SU-DHL-6 (cell line): ENCODE data around the gene MPEG1.

Experiments
- H2AFZ ChIP-seq: fragments of 200-600 bp; sonication (generic); 2 replicates; pipeline ENCODE4 v1.6.1; 2014; ENCODE audit warnings: low read depth, mild to moderate bottlenecking, moderate library complexity, mixed read lengths, antibody characterized with exemption, low read length; ENCODE audit not compliant: severe bottlenecking
- H3F3A ChIP-seq: fragments of 200-600 bp; shearing (Covaris generic); 2 replicates; pipeline ENCODE4 v1.6.0; 2016; ENCODE audit warnings: antibody characterized with exemption, mild to moderate bottlenecking; ENCODE audit not compliant: insufficient read depth
- H3K27ac ChIP-seq: fragments of 200-600 bp; sonication (generic); 2 replicates; pipeline ENCODE4 v1.5.1; 2016; ENCODE audit warnings: low read depth, mild to moderate bottlenecking, low read length, moderate library complexity, mixed read lengths
- H3K27me3 ChIP-seq: fragments of 200-600 bp; sonication (generic), shearing (Covaris generic); 2 replicates; pipeline ENCODE4 v1.6.0; 2014; ENCODE audit warnings: mild to moderate bottlenecking, low read length
- H3K36me3 ChIP-seq: fragments of 200-600 bp; sonication (generic); 2 replicates; pipeline ENCODE4 v1.6.1; 2014; ENCODE audit warnings: mild to moderate bottlenecking, low read length, mixed read lengths
- H3K4me2 ChIP-seq: fragments of 300-600, 200-600 bp; shearing (Covaris generic), sonication (generic); 2 replicates; pipeline ENCODE4 v1.6.0; 2014; ENCODE audit warnings: low read length, low read depth, mild to moderate bottlenecking; ENCODE audit not compliant: poor library complexity, severe bottlenecking
- H3K4me3 ChIP-seq: fragments of 200-600 bp; sonication (generic); 2 replicates; pipeline ENCODE4 v1.5.1; 2014; ENCODE audit warnings: antibody characterized with exemption, low read length, mild to moderate bottlenecking, mixed read lengths; ENCODE audit not compliant: insufficient read depth, poor library complexity, severe bottlenecking
- H3K79me2 ChIP-seq: fragments of 200-600 bp; sonication (generic); 2 replicates; pipeline ENCODE4 v1.6.1; 2014; ENCODE audit warnings: mild to moderate bottlenecking, low read length, moderate library complexity; ENCODE audit not compliant: insufficient read depth
- H3K9ac ChIP-seq: fragments of 200-600 bp; sonication (generic); 2 replicates; pipeline ENCODE4 v1.7.0; 2014; ENCODE audit warnings: mild to moderate bottlenecking, low read length
- H3K9me2 ChIP-seq: fragments of 200-600 bp; sonication (generic); replicated peaks from 2 replicates; pipeline ENCODE4 v1.6.1; 2014; ENCODE audit warnings: low read length; ENCODE audit not compliant: insufficient read depth
- H3K9me3 ChIP-seq: fragments of 200-600 bp; sonication (generic); 2 replicates; pipeline ENCODE4 v1.6.1; 2014; ENCODE audit warnings: low read length, mixed read lengths; ENCODE audit not compliant: insufficient read depth
- H4K20me1 ChIP-seq: fragments of 200-600 bp; sonication (generic); 2 replicates; pipeline ENCODE4 v1.6.1; 2014; ENCODE audit warnings: low read depth, mild to moderate bottlenecking, antibody characterized with exemption, low read length, moderate library complexity, mixed read lengths
- CTCF ChIP-seq: fragments of 200-600 bp; sonication (generic); IDR thresholded peaks from one replicate; pipeline ENCODE4 v1.5.1; 2017; ENCODE audit warnings: antibody characterized with exemption, mild to moderate bottlenecking, low read length, moderate library complexity; ENCODE audit not compliant: insufficient read depth, poor library complexity, severe bottlenecking
- EZH2phosphoT487 ChIP-seq: fragments of 200-600 bp; sonication (generic), shearing (Covaris generic); conservative IDR thresholded peaks from 2 replicates; pipeline ENCODE4 v1.6.1; 2018; ENCODE audit warnings: mild to moderate bottlenecking, antibody characterized with exemption, low read length, moderate library complexity, mixed read lengths

MPEG1 gene

GRCh38 chr11:59219836-59220235, 7.1 kb upstream of the MPEG1 start:
- Histone ChIP-seq H3K9me2 (no peaks in the 10 kb centered on the region), H3K36me3 (no peaks in the 10 kb centered on the region), H4K20me1 (no peaks in the 10 kb centered on the region), H2AFZ (no peak overlapping the region), H3K9me3 (no peaks in the 10 kb centered on the region), H3K4me3 (no peak overlapping the region), H3K79me2 (no peaks in the 10 kb centered on the region), H3K27ac (no peak overlapping the region), H3K4me2 (no peak overlapping the region), H3F3A (no peaks in the 10 kb centered on the region), H3K9ac (no peak overlapping the region), H3K27me3 (no peaks in the 10 kb centered on the region)
- no peak for TF ChIP-seq CTCF
- no peak for TF ChIP-seq EZH2phosphoT487

DNA sequence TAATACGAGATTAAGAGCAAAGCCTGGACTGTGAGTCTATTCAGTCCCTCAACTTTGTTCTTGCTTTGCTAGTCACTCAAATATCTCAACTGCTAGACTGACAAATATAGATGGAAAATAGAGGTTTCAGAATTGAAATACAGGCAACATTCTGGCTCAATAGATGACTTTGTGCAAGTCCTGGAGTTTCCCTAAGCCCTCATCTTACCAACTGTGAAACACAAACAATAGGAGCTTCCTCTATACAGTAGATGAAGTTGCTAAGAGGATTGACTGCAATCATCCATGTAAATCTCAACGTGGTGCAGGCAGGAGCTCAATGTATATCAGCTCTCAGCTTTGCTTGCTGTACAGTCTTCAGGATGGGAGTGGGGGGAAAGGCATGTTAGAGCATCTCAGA, 6.2 kb upstream of the MPEG1 start:
- Histone ChIP-seq H4K20me1 (no peaks in the 10 kb centered on the region), H3K27me3 (no peaks in the 10 kb centered on the region), H3K4me3 (no peak overlapping the region), H3K9me2 (no peaks in the 10 kb centered on the region), H3K4me2 (no peak overlapping the region), H3F3A (no peaks in the 10 kb centered on the region), H3K27ac (no peak overlapping the region), H3K9me3 (no peaks in the 10 kb centered on the region), H2AFZ (no peak overlapping the region), H3K9ac (no peak overlapping the region), H3K36me3 (no peaks in the 10 kb centered on the region), H3K79me2 (no peaks in the 10 kb centered on the region)
- TF ChIP-seq CTCF (no peak), EZH2phosphoT487 (no peak)

- no peaks in the 10 kb centered on the region for H3K79me2 ChIP-seq
- no peak overlapping the region for H2AFZ ChIP-seq
- no peaks in the 10 kb centered on the region for H3K9me3 ChIP-seq
- H3K9ac ChIP-seq, result no peak overlapping the region
- H3K27me3 ChIP-seq, result no peaks in the 10 kb centered on the region
- no peak overlapping the region for H3K27ac ChIP-seq
- TF ChIP-seq CTCF (no peak), EZH2phosphoT487 (no peak)
- no peaks in the 10 kb centered on the region for H3K9me2 ChIP-seq
- no peaks in the 10 kb centered on the region for H4K20me1 ChIP-seq
- no peak overlapping the region for H3K4me3 ChIP-seq
- H3K36me3 ChIP-seq, result no peaks in the 10 kb centered on the region
- H3F3A ChIP-seq, result no peaks in the 10 kb centered on the region
- no peak overlapping the region for H3K4me2 ChIP-seq
Observed at GRCh38 chr11:59218319-59218718, 5.6 kb upstream of the MPEG1 start.
